Fibroblast of villous mesenchyme (primary cell): Measurements from ENCODE around the gene EFNB1. TPM values are rescaled to one million over a fixed set of nuclear protein-coding genes. Genes with fewer than 3 reads are reported as not detected.

ENCODE experiments used
- DNase-seq: peaks from one replicate; pipeline ENCODE4 v3.0.0-alpha.2; 2010; ENCODE audit warnings: low read depth
- H3K4me3 ChIP-seq: 2 replicates; pipeline ENCODE4 v1.5.1; 2011; ENCODE audit warnings: low read depth, mild to moderate bottlenecking, low read length
- CTCF ChIP-seq: IDR thresholded peaks from 2 replicates; pipeline ENCODE4 v1.5.1; 2012; ENCODE audit warnings: low read depth, mild to moderate bottlenecking, low read length; ENCODE audit not compliant: insufficient read depth
- total RNA-seq: library from RNA; depleted of rRNA; stranded (reverse); fragments of >200 nt; gene quantifications from 2 replicates; pipeline ENCODE4 v1.2.3, GENCODE V29; 2012

Gene EFNB1
- total RNA-seq, 1 donor, result 24.6 TPM

- no peak for TF ChIP-seq CTCF
- DNase-seq, result no peak
- H3K4me3 ChIP-seq, result no peak overlapping the region
Observed at GRCh38 chrX:68865300-68865699, 36.5 kb downstream of the EFNB1 start.

GRCh38 chrX:68865926-68866325 lies 37.1 kb downstream of the EFNB1 start:
- no peak for TF ChIP-seq CTCF

GRCh38 chrX:68867458-68868112 lies 38.8 kb downstream of the EFNB1 start:
- no peak for TF ChIP-seq CTCF
- H3K4me3 ChIP-seq, result no peak overlapping the region
- DNase-seq, result no peak

More at GRCh38 chrX:68865926-68866325, 37.1 kb downstream of the EFNB1 start:
- H3K4me3 ChIP-seq, result no peak overlapping the region
- DNase-seq, result no peak

GRCh38 chrX:68868316-68868715 lies 39.5 kb downstream of the EFNB1 start:
- DNase-seq, result peak; percentile 1
- H3K4me3 ChIP-seq, result no peak overlapping the region
- TF ChIP-seq CTCF, result no peak

- no peak overlapping the region for H3K4me3 ChIP-seq
- DNase-seq, result no peak
- TF ChIP-seq CTCF, result no peak
Observed at GRCh38 chrX:68868902-68869800, 40.3 kb downstream of the EFNB1 start.

GRCh38 chrX:68870357-68870756 lies 41.5 kb downstream of the EFNB1 start:
- H3K4me3 ChIP-seq, result no peak overlapping the region
- no peak for DNase-seq
- no peak for TF ChIP-seq CTCF
